Middle frontal gyrus (tissue), 1 donor: ENCODE measurements around the gene WEE2.
"Not testable (repeated sequence)": the region's sequence is repeated elsewhere in the genome, so short reads cannot be mapped to it uniquely, and the experiment has no call there.

Source experiments
- DNase-seq: peaks from one replicate; pipeline ENCODE4 v3.0.0-alpha.2; 2015; ENCODE audit warnings: low spot score; ENCODE audit errors: extremely low spot score

The WEE2 gene

DNA sequence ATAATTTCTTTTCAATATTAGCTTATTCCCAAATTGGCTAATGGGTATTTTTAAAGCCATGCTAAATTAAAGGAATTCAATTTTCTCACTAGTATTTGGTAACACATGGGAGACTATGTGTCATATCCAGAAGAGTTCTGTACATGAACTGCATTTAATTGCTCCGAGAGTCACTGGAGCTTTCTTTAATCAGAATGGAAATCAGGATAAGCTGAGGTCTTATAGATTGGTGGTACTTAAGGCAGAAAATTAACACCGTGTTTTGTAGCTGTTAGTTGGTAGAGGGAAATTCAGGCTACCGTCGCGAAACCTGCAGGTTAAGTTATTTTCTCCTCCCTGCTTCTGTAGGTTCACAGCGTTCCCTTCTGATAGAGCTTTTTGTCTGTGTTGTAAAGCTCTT, at the start of gene WEE2:
Gene WEE2 (plus strand): TSS at position 3 of the 400 bp plus-strand sequence. CDS start 406 bp downstream, outside the sequence.
- DNase-seq = no peak

DNA sequence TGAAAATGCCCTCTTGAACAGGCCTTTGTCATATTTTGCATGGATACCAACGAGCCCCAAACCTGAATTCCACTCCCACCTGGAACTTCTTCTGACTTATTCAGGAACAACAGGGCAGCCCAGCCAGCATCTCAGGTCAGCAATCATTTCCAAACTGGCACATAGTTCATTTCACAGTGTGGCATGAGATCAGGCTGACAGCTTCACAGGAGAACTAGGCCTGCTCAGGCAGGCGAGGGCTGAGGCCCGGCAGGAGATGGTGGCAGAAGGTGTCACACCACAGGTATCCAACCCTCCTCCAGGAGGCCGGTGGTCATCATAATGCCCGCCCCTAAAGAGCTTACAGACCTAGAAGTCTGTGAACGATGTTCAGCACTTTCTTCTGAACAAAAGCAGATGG, 48.7 kb upstream of the WEE2 start:
- no peak for DNase-seq

DNA sequence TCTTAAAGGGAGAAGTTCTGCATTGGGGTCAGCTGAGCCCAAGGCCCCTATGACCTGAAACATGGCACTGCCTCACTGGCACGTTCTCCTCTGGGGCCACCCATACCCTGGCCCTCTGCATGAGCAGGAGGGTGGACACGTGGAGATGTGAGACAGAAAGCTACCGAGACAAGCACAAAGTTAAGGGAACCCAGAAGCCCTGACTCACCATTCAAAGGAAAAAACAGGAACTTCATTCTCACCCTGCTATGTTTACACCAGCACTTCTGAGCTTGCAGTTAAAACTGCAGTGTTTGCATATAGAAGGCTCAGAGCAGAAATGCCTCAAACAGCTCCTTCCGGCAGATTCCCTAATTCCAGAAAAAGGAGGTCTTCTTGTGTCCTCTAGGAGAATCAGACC, 47.9 kb upstream of the WEE2 start:
- no peak for DNase-seq

DNA sequence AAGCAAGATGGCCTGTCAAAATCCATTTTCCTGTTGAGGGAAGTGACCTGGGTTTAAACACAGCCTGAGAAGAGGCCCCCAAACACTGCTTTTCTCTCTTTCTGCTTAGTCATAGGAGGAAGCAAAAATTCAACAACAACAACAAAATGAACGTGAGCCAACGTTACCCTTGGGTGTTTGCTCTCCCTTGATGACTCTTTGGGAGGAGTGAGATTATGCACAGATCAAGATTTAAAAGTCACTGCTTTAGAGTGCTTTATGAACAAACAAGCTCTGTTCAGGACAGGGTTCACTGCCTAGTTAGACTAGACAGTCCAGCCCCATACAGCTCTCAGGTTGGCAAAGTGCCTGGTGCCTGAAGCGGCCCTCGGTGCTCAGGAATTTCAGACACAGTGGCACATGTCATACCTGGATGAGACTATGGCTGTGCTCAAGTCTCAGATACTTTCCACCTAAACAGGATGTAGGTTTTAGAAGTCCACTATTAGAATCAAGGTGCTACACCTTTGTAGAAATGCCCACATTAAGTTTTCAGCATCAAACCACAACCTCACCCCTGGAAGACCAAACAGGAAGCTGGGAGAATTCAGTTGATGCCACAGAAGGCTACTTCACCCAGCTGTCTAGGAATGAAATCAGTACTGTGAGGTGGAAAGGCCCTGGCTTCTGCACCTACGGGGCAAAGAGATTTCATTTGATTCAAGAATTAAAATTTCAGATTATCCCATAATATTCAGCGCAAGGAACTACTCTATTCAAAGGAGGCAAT, 44.9 kb upstream of the WEE2 start:
- DNase-seq = no peak

DNA sequence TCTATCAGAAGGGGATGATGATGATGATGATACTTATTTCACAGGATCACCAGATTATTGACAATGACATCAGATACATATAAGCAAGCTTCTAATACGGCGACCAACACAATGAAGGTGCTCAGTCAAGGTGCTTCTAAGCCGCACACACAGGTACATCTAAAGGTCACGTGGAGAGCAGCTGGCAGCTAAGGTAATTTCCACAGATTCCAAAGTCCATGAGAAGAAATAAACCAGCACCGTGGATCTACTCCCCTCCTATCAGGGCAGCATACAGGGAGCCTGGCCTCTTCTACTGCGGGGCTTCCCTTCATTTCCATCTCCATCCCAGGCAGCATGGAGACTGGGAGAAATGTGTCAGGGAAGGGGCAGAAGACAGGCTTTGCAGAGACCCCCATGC, 43.7 kb upstream of the WEE2 start:
- DNase-seq = no peak

DNA sequence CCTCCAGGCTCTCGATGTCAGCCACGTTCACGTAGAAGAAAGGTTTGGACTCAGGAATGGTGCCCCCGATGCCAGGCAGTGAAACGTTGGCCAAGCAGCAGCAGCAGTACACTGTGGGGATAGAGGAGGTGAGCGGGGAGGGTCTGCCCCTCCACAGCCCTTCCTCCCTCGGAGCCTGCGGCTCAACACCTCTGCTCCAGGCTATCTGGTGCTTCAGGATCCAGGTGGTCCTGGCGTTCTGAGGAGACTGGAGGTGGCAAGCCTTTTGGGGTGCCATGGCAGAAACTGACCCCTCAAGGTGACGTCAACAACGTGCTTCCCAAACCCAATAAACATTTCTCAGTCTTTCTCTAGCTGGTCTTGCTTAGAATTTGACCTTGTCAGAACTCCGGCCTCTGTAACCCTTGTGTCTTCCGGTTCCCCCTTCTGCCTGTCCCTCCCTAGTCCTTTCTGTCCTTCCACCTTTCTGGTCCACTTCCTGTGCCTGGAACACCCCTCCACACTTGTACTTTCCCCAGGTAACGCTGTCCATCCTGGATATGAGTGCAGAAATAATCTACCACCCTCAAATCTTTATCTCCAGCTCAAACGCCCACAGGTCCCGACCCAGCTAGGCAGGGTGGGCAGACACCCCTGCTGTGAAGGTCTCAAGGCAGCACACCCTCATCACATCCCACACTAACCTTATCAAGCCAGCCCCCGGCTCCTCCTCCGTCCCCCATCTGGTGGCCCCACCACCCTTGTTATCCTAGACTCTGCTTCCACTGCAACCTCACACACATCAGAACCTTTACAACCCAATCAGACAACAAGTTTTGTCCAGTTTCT, 42.7 kb upstream of the WEE2 start:
- DNase-seq = no peak

DNA sequence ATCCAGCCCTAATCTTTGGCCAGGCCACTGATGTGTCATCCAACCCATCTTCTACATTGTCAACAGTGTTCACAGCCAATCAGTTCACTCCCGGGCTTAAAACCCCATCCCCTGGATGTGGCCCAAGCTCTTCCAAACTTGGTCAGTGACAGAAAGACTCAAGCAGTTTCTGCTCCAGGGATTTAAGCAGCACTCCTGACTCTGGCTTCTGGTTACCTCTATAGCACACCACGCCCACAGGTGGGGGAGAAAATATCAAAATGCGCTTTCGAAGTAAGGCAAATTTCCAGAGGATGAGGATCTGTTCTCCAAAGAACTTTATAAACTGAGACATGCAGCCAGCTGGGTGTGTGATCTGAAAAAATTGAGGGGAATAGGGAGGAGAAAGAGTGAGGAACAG, 42.1 kb upstream of the WEE2 start:
- no peak for DNase-seq

DNA sequence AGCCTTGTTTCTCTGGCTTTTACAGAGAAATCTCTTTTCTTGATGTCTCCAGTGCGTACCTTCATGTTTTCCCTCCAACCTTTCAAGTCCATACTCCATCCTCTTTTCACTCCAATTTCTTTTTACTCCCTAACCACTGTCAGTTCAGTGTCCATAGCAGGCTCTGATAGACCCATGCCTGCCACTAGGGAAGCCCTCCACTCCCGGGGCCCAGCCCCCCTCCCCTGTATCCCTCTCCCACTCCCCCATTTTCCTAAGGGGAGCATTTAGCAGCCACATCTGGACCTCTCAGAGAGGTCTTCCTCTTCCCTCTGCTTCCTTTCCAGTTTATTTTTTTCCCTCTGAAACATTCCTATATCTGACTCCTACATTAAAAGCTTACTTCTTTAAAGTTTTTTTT, 39.3 kb upstream of the WEE2 start:
- no peak for DNase-seq

DNA sequence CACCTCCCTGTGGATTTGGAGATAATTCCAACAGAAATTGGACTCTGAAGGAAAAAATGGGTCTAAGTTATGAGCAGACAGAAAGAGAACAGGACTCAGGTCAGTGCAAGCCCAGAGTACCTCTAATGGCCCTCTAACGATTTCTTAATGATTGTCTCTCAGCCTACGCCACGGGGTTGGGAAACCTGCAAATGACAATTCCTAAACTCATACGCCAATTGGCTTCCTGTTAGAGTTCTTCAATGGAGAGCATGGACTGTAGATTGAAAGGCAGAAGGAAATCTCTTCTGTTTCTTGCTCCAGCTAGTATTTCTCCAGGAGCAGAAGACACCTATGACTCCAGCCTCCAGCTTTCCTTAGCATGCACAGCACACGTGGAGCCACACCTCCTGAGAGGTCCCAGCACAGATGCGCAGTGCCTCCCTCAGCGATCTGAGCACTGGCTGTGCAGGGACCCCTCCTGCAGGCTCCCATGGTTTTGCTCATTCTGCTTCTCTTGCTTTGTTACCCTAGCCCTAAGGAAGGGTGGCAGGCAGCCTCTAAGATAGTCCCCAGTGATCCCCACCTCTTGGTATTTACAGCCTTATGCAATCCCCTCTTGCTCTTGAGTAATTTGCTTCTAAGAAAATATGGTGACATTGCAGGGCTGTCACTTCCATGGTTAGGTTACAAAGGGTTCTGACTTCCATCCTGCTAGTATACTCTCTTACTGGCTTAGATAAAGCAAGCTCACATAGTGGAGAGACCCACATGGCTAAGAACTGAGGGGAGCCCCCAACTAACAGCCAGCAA, 36.3 kb upstream of the WEE2 start:
- no peak for DNase-seq

DNA sequence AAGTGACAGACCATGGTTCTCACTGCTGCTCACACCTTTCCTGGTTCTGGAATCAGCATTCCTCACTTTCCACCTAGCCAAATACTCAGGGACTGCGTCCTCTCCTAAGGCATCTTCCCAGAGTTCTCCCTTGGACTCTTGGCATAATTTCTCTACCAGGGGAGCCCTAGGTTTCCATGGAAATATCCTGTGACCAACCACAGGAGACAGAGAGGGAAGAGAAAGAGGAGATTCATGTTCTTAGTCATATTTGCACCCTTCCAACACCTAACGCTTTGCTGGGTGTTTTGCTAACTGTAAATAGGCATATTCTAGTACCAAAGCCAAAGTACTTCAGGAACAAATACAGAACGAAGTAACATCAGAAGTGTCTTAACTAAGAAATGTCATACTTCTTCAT, 34.8 kb upstream of the WEE2 start:
- no peak for DNase-seq

DNA sequence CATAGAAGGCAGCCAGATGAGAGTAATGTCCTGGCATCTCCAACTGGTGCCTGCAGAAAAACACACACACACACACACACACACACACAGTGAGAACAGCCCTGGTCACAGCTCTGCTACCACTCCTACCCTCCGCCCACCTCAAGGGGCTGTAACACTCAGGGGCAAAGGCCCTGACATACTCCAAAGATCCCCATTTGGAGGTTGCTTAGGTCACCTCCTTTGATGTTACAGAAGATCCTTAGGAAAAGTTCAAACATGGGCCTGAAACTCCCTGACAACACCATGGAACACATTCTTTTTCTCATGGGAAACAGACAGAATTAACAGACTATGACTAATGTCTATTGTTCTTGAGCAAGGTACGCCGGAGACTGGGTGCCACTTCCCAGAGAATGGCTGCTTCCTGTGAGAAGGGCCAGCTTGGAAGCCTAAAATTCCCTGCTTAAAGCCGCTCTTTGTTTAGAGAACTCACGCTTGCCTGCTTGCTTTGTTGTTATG, 33.9 kb upstream of the WEE2 start:
- DNase-seq = no peak

DNA sequence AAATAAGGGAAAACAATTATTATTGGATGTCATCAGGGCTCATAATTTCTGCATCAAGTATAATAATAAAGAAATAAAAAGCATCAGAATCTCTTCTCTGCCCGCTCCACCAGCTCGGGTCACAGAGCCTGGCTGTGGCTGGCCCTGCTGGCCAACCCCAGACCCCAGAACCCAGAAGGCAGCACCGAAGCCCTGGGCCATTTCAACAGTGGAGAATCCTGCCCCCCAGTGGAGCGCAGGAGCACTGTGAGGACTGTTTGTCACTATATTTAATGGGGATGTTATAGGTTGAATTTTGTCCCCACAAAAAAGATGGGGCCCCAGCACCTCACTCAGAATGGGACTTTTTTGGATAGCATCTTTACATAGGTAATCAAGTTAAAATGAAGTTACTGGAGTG, 33.5 kb upstream of the WEE2 start:
- DNase-seq = no peak

DNA sequence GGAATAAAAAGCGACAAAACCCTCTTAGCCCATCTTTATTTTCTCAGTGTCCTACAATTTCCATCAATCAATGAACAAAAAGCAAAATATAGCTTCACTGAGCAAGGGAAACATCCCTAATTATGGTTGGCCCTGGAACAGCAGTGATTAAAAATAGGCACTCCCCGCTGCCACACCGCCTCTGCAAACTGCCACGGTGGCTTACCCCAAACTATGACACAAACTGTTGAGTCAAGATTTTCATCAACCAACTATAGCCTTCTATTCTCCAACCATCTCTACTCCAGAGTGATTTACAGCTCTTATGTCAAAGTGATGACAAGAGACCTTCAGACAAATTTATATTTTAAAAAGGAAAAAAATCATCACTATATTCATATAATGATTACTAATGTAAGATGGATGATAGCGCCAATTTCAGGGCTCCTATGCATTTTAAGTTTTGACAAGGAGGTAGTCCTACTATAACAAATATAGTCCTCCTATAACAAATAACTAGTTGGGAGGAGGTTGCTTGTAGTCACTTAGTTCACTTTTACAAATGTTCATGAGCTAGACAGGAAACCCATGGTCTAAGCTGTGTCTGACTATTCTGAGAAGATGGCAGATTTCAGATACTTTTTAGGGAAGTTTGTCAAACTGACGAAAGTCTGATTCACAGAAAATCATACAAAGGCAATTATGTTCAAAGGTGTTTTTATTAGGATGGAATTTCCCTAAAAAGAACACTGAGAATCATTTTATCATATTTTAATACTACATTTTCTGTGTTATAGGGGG, 32.5 kb upstream of the WEE2 start:
- no peak for DNase-seq

DNA sequence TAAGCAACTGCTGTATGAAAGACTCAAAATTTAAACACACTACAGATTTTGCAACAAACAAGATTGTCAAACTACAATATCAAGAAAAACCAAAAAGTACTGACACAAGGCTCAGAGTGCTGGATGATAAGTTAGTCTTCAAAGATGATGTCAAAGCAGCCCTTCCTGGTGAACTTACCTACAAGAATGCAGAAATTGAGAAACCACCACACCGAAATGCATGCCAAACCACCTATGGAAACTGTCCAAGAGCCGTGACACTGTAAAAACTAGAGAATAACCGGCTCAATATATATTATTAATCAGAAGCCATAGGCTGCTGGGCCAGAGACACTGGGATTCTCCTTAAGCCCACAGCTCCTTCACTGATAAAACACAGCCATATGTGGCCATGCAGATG, 31.5 kb upstream of the WEE2 start:
- DNase-seq = no peak

DNA sequence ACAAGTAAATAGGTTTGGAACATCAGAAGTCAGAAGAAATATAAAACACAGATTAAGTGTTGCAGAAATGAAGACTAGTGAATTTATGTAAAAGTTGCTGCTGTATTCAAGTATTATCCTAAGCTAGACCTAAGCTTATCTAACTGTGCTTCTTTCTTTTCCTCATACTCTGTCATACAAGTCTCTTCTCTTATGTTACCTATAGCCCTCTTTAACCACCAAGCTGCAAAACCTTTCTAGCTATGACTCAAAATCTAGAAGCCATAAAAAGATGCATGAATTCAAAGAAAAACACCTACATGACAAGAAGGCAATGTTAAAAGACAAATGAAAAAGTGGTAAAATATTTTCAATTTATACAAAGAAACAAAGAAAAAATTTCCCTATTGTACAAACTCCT, 29.1 kb upstream of the WEE2 start:
- no peak for DNase-seq

DNA sequence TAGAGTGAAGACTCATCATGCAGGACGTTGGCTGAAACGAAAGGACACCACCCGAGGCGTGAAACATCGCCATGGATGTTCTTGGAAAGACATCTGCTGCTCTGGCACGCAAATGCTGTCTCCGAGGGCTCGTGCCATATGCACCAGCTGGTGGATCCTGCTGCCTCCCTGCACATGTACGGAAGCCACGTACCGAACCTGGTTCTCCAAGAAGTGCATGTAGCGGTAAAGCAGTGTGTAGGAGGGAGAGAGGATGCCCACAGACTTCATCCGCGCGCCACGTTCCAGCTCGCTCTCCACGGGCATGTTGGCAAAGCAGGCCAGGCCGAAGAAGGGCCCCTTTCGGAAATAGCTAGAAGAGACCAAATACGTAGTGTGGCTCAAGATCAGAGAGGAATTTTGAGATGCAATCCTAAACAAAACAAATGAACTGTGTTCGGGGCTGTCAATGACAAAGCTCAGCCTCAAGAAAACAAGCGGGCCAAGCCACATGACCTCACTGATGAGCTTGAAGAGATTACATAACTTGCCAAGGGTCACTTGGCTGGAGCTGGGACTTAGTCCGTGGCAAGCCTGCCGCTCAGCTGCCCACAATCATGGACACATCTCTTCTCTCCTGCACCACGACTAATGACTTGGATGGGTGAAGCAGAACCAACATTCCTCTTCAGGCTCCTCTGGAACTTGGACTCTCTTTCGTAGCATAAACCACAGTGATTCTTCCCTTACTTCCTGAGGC, 22.7 kb upstream of the WEE2 start:
- peak; percentile 66 for DNase-seq

DNA sequence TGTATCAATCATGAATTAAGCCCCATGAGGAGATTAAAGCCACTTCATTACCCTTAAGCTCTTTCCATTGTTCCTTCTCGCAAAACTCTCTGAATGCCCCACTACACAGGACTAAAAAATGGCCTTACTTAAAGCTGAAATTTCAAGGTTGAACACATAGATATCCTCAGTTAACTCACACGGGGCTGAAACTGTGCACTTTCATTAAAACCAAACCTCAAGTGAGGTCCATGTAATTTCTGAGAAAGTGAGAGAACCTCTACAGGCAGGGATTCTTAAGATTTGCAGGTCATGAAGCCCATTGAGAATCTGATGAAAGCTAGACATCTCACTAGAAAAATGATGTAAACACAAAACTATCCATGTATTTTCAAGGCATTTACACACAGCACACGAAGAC, 22.1 kb upstream of the WEE2 start:
- no peak for DNase-seq

DNA sequence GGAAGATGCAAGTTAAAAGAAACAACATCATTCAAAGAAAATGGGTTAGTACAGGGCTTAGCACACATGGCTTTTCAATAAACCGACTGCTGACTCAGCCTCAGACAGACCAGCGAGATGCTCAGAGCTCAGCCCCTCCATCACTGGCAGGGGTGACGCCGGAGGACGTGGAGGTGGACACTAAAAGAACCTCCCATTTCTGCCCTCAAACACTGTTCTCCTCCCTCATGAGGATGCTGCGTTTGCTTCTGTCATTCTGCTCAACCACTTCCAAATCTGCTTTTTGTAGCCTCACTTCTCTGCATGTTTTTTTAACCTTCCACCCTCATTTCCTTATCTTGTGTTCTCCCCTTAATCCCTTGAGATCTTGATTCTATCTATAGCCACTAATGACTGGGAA, 21.5 kb upstream of the WEE2 start:
- no peak for DNase-seq

DNA sequence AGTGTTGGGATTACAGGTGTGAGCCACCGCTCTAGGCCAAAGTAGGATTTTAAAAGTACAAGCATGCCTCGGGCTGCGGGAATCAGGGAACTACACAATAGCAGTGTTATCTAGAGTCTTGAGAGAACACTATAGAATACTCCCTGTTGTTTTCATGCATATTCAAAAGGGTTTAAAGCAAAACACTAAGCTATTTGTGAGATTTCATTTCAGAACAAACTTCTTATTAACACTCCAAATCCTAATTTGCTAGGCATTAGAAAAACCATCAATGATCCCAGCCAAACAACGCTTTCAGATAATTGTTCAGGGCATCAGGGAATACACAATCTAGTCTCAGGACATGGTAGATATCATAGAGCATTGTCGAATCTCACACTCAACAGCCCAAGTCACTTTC, 20.1 kb upstream of the WEE2 start:
- no peak for DNase-seq

DNA sequence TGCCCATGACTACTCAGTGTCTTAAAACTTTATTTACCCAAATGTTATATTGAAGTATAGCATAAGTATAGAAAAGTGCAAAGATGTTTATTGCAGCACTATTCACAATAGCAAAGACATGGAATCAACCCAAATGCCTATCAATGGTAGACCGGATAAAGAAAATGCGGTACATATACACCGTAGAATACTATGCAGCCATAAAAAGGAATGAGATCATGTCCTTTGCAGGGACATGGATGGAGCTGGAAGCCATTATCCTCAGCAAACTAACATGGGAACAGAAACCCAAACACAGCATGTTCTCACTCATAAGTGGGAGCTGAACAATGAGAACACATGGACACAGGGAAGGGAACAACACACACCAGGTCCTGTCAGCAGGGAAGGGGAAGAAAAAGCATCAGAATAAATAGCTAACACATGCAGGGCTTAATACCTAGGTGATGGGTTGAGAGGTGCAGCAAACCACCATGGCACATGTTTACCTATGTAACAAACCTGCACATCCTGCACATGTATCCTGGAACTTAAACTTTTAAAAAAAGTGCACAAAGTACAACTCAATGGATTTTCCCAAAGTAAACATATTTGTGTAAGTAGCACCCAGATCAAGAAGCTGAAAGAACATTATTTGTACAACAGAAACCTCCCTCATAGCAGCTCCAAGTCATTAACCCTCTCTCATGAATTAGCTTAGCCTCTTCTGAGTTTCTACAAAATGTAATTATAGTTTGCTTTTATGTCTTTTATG, 18.9 kb upstream of the WEE2 start:
- not testable (repeated sequence) for DNase-seq
